Measurements from ENCODE around the gene SLC25A21. TPM values are rescaled to one million over a fixed set of nuclear protein-coding genes. Genes with fewer than 3 reads are reported as not detected.

SLC25A21 gene
- total RNA-seq, 1 experiment from 2014 or later: 1.4 TPM

DNA sequence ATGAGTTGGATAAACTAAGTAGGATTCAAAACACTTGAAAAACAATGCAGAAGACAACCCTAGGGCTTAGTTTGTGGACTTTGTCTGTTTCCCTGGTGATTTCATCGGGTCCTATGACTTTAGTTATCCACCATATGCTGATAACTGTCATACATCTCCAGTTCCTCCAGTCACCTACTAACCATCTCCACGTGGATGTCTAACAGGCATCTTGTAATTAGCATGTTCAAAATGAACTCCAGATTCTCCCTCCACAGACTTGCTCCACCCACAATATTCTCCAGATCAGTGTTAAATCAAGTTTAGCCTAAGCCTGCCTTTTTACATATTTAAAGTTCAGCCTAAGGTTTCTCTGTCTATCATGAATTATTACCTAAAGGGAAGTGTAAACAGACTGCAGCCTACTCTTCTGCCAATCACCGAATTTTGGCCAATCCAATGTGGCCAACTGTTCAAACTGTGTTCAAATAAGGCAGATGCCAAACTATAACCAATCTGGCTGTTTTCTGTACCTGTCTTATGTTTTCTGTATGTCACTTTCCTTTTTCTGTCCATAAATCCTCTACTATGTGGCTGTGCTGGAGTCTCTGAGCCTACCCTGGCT is 423.7 kb downstream of the SLC25A21 start:
- ChIA-PET CTCF (interaction anchor here (0.6 to 2.6 kb wide), 21 partner anchors 10 to 872 kb away, joined by 3 to 18 read pairs (median 5); no protein-coding TSS in a partner anchor), POLR2A (no interaction called here)
- Mint-ChIP-seq H3K4me3 (ENCODE audit: unreplicated experiment) (no peak overlapping the region), H3K9me3 (ENCODE audit: unreplicated experiment) (peaks cover 18% of the 10 kb centered on the region), H3K27me3 (ENCODE audit: insufficient read depth, unreplicated experiment) (no peaks in the 10 kb centered on the region), H3K4me1 (ENCODE audit: insufficient read depth, unreplicated experiment) (no peaks in the 10 kb centered on the region), H3K36me3 (ENCODE audit: insufficient read depth, unreplicated experiment) (peaks cover 4% of the 10 kb centered on the region), H3K27ac (ENCODE audit: low read depth, unreplicated experiment) (no peak overlapping the region)
- no peak for DNase-seq (ENCODE audit: unreplicated experiment)
- BruUV-seq (replicated peaks): no TSS peak
- intact Hi-C loops (cut with micrococcal nuclease): loop anchor here (2.0 to 5.0 kb wide), 2 partner anchors 86 to 196 kb away; partner anchors contain the start of gene PAX9
- TF ChIP-seq, protein P1, sequence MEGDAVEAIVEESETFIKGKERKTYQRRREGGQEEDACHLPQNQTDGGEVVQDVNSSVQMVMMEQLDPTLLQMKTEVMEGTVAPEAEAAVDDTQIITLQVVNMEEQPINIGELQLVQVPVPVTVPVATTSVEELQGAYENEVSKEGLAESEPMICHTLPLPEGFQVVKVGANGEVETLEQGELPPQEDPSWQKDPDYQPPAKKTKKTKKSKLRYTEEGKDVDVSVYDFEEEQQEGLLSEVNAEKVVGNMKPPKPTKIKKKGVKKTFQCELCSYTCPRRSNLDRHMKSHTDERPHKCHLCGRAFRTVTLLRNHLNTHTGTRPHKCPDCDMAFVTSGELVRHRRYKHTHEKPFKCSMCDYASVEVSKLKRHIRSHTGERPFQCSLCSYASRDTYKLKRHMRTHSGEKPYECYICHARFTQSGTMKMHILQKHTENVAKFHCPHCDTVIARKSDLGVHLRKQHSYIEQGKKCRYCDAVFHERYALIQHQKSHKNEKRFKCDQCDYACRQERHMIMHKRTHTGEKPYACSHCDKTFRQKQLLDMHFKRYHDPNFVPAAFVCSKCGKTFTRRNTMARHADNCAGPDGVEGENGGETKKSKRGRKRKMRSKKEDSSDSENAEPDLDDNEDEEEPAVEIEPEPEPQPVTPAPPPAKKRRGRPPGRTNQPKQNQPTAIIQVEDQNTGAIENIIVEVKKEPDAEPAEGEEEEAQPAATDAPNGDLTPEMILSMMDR (IDR thresholded peaks at IDR 0.05; ENCODE audit: unreplicated experiment): no peak

DNA sequence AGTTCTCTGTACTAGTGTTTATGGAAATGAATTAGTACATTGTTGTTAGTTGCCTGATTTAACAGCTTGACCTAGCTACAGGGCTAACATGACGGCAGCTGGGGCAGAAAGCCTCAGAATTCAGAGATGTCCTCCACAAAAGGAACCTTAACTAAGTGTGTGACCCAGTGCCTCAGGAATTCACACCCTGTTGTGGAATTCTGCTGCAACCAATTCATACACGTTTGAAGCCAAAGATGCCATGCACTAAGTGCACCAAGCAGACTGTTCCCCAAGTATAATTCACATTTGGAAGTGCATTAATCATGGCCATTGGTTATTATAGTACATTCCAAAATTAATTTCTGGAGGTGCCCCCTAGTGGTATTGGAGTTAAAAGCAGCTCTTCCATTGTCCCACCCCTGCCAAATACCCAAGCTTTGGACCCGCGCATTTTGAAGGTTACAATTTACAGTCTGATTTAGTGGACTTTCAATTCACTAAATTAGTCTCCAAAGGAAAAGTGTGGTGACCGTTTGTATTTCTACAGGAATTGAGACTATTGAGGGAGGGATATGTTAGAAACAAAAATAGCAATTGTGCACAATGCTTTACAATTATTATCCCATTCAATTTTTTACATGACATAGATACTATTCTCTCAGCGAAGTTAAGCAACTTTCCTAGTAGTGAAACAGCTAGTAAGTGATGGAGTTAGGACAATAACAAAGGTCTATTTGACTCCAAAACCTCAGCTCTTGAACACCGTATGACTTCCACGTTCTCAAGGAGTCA is 424.8 kb downstream of the SLC25A21 start:
- no peak overlapping the region for H3K4me3 Mint-ChIP-seq (ENCODE audit: unreplicated experiment)
- H3K36me3 Mint-ChIP-seq (ENCODE audit: insufficient read depth, unreplicated experiment): no peaks in the 10 kb centered on the region
- CTCF ChIA-PET: interaction anchor here (0.5 to 2.8 kb wide), 38 partner anchors 9 to 1036 kb away, joined by 3 to 19 read pairs (median 4); no protein-coding TSS in a partner anchor
- TF ChIP-seq, protein P1 (IDR thresholded peaks at IDR 0.05; ENCODE audit: unreplicated experiment): peak; percentile 51
- no TSS peak for BruUV-seq (replicated peaks)
- no peaks in the 10 kb centered on the region for H3K27me3 Mint-ChIP-seq (ENCODE audit: insufficient read depth, unreplicated experiment)
- peak; percentile 43 for DNase-seq (ENCODE audit: unreplicated experiment)
- H3K9me3 Mint-ChIP-seq (ENCODE audit: unreplicated experiment): peaks cover 14% of the 10 kb centered on the region
- H3K27ac Mint-ChIP-seq (ENCODE audit: low read depth, unreplicated experiment): no peak overlapping the region
- intact Hi-C loops (cut with micrococcal nuclease): loop anchor here (1.0 to 5.0 kb wide), 3 partner anchors 85 to 195 kb away; partner anchors contain the start of gene PAX9
- POLR2A ChIA-PET: interaction anchor here (0.8 to 1.0 kb wide), 2 partner anchors 10 to 85 kb away, joined by 3 read pairs; no protein-coding TSS in a partner anchor
- no peaks in the 10 kb centered on the region for H3K4me1 Mint-ChIP-seq (ENCODE audit: insufficient read depth, unreplicated experiment)

DNA sequence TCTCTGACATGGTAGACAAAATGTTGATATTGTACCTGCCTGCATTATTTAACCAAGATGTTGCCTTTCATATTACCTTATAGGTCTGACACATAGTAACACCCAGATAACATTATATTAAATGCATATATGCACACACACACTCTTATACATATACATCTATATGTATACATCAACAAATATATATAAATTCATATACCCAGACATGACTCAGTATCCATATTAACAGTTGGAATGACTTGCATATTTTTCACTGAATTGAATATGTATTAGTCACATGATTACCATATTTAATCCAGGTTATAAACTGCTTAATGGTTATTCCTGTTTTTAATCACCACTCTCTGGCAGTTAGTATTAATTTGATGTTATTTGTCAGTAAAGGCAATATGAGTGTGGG is 425.5 kb downstream of the SLC25A21 start:
- no peaks in the 10 kb centered on the region for H3K36me3 Mint-ChIP-seq (ENCODE audit: insufficient read depth, unreplicated experiment)
- peaks cover 12% of the 10 kb centered on the region for H3K9me3 Mint-ChIP-seq (ENCODE audit: unreplicated experiment)
- no peaks in the 10 kb centered on the region for H3K4me1 Mint-ChIP-seq (ENCODE audit: insufficient read depth, unreplicated experiment)
- TF ChIP-seq, protein P1 (IDR thresholded peaks at IDR 0.05; ENCODE audit: unreplicated experiment): no peak
- POLR2A ChIA-PET: no interaction called here
- H3K4me3 Mint-ChIP-seq (ENCODE audit: unreplicated experiment): no peak overlapping the region
- no peak overlapping the region for H3K27ac Mint-ChIP-seq (ENCODE audit: low read depth, unreplicated experiment)
- CTCF ChIA-PET: interaction anchor here (0.5 to 2.8 kb wide), 13 partner anchors 8 to 518 kb away, joined by 3 to 19 read pairs (median 8); no protein-coding TSS in a partner anchor
- no peak for DNase-seq (ENCODE audit: unreplicated experiment)
- no TSS peak for BruUV-seq (replicated peaks)
- H3K27me3 Mint-ChIP-seq (ENCODE audit: insufficient read depth, unreplicated experiment): no peaks in the 10 kb centered on the region
- intact Hi-C loops (cut with micrococcal nuclease): loop anchor here (1.0 to 5.0 kb wide), 2 partner anchors 85 to 99 kb away; partner anchors contain the start of gene PAX9

DNA sequence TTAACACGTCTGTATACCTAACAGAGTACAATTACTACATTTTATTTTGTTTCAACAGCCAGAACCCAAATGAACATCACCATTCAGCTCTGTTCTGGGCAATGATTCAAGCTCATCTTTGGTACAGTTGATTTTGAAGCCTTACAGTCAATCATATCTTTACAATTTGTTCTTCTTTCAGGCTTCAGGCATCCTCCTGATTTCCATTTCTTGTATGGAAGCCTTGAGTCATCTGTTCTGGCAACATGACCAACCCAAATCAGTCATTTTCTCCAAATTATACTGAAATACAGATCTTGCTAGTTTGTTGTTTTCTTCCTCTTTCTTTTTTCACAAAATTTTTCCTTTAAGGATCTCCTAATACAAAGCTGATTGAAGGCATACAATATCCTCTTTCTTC is 430.5 kb downstream of the SLC25A21 start:
- POLR2A ChIA-PET: interaction anchor here (0.7 kb wide), 1 partner anchor 13 kb away, joined by 3 read pairs; no protein-coding TSS in a partner anchor
- Mint-ChIP-seq H3K27me3 (ENCODE audit: insufficient read depth, unreplicated experiment) (no peaks in the 10 kb centered on the region), H3K4me3 (ENCODE audit: unreplicated experiment) (no peak overlapping the region), H3K9me3 (ENCODE audit: unreplicated experiment) (peaks cover 12% of the 10 kb centered on the region), H3K27ac (ENCODE audit: low read depth, unreplicated experiment) (no peak overlapping the region), H3K36me3 (ENCODE audit: insufficient read depth, unreplicated experiment) (no peaks in the 10 kb centered on the region), H3K4me1 (ENCODE audit: insufficient read depth, unreplicated experiment) (no peaks in the 10 kb centered on the region)
- no TSS peak for BruUV-seq (replicated peaks)
- intact Hi-C loops (cut with micrococcal nuclease): no loop called here
- TF ChIP-seq, protein P1 (IDR thresholded peaks at IDR 0.05; ENCODE audit: unreplicated experiment): no peak
- CTCF ChIA-PET: no interaction called here
- no peak for DNase-seq (ENCODE audit: unreplicated experiment)

All from MCF 10A (cell line).